A673 (cell line): ENCODE results near the gene CDK17.

Experiments used
- CTCF ChIP-seq: fragments of 300-800, 200-600 bp; sonication (generic); conservative IDR thresholded peaks from 2 replicates; pipeline ENCODE4 v1.5.1; 2017; ENCODE audit warnings: low read depth, mild to moderate bottlenecking, antibody characterized with exemption, low read length, moderate library complexity, mixed read lengths
- EZH2 ChIP-seq: fragments of 200-600 bp; sonication (generic); IDR thresholded peaks from 2 replicates; pipeline ENCODE4 v1.6.1; 2017; ENCODE audit warnings: borderline replicate concordance, low read depth, mild to moderate bottlenecking, mixed read lengths, antibody characterized with exemption, low read length; ENCODE audit not compliant: poor library complexity, severe bottlenecking

GRCh38 chr12:96347130-96347699 lies 53.0 kb downstream of the CDK17 start:
- no peak for TF ChIP-seq CTCF
- TF ChIP-seq EZH2: no peak
